Ovary (tissue), 9 donors: Measurements from ENCODE around the gene ETV6. TPM values are rescaled to one million over a fixed set of nuclear protein-coding genes. Genes with fewer than 3 reads are reported as not detected.

ENCODE experiments used
- DNase-seq, 5 donors: peaks; one replicate each; pipeline ENCODE4 v3.0.0-alpha.2; 2019 to 2020
- H3K27ac ChIP-seq, 2 donors: fragments of 200-600 bp; one replicate each; pipeline versions ENCODE4 v1.5.1 to v1.8.0; 2019 to 2022
- H3K27me3 ChIP-seq: fragments of 200-600 bp; one replicate; pipeline ENCODE4 v1.8.0; 2022
- H3K36me3 ChIP-seq: fragments of 200-600 bp; sonication (generic); one replicate; pipeline ENCODE4 v1.5.1; 2019
- H3K4me1 ChIP-seq: one replicate; pipeline ENCODE4 v1.8.1; 2013; ENCODE audit warnings: mild to moderate bottlenecking, moderate library complexity; ENCODE audit not compliant: insufficient read depth
- H3K4me3 ChIP-seq: fragments of 200-600 bp; sonication (generic); one replicate; pipeline ENCODE4 v1.5.1; 2017
- H3K9me3 ChIP-seq, 2 donors: fragments of 200-600 bp in 1 of 2; sonication (generic) in 1 of 2; one replicate each; pipeline versions ENCODE4 v1.5.1 to v1.8.1; 2013 to 2019; ENCODE audit warnings: mild to moderate bottlenecking in 1 of 2, moderate library complexity in 1 of 2
- CTCF ChIP-seq, 3 donors: fragments of 450-650 bp in 2 of 3; fragments of 200-600 bp in 1 of 3; IDR thresholded peaks; one replicate each; pipeline versions ENCODE4 v1.5.1 to v1.8.0; 2016 to 2022; ENCODE audit warnings: antibody characterized with exemption in 3 of 3, mild to moderate bottlenecking in 1 of 3
- EP300 ChIP-seq: sonication (generic); formaldehyde crosslinking; IDR thresholded peaks from one replicate; pipeline ENCODE4 v1.6.1; 2017; ENCODE audit warnings: antibody characterized with exemption
- POLR2A ChIP-seq: fragments of 450-650 bp; IDR thresholded peaks from one replicate; pipeline ENCODE4 v1.6.1; 2017; ENCODE audit warnings: antibody characterized with exemption, mild to moderate bottlenecking, moderate library complexity
- WGBS, 3 donors: extraction: QIAGEN DNeasy Blood & Tissue Kit in 1 of 3; methylation state at CpG; one replicate each; pipeline versions ENCODE4 v1.1.5 to v1.1.7; 2013 to 2017; 5-methylcytosine and 5-hydroxymethylcytosine counted together
- intact Hi-C, 4 donors: fragments of 100-400 bp; cut with DNase I; formaldehyde crosslinking; loops; one replicate each; pipeline versions ENCODE4 v1.11.0 to v1.15.1; 2022 to 2023
- polyA plus RNA-seq, 2 donors: library from polyadenylated mRNA; stranded (reverse); fragments of 200-250 nt in 1 of 2; fragments of 350-450 nt in 1 of 2; fragmentation: Illumina TruSeq in 1 of 2; extraction: RNeasy Lipid Tissue Mini Kit (QIAGEN cat#74804) in 1 of 2; gene quantifications; one replicate each; pipeline ENCODE4 v1.2.3, GENCODE V29; 2013 to 2014
- total RNA-seq, 7 donors: library from RNA; depleted of rRNA in 2 of 7; stranded (reverse); fragments of >200 nt in 2 of 7; fragmentation: NEBNext Ultra II Directional in 3 of 7; extraction: Animal tissue kit (Norgen Biotek cat#: 25700) in 3 of 7; gene quantifications; one replicate each; pipeline versions ENCODE4 v1.1.0 to v1.2.4, GENCODE V29; 2016 to 2023
- donor health status: DM: no; HTN: no; CAD: no; lungs with moderate emphysema.
- donor health status: DM: no; HTN: no; CAD: no.
- donor health status: Bipolar disorder and iron deficiency.
- donor health status: DM: yes; HTN: yes; CAD: no.
- donor health status: DM: no; HTN: no; CAD: no.
- donor health status: DM: yes; HTN: yes; CAD: no.

Gene ETV6
- total and polyA plus RNA-seq, 9 donors, result 4.4 to 34.6 (median 18.3) TPM

DNA sequence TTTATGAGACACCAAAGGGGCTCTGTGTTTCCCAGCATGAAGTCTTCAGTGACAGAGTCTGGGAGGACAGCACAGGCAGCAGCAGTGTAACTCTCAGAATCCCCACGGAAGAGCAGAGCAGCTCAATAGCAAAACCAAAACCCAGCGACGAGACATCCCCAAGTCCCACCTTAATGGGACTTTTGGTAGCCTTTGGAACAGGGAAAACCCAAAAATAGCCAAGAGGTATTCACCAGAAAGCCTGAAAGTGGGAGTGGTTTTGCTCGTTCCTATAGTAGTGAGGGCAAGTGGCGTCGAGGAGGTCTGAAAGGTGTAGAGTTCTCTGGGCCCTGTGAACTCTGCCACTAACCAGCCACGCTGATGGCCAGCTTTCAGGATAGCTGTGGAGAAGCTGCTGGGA, 174.6 kb downstream of the ETV6 start:
- H3K9me3 ChIP-seq, result no peaks in the 10 kb centered on the region
- no peaks in the 10 kb centered on the region for H3K27me3 ChIP-seq
- H3K36me3 ChIP-seq, result no peaks in the 10 kb centered on the region
- 88 to 98% (median 97%) methylated on average over 7 of the region's 7 CpGs for WGBS, 3 donors
- H3K27ac ChIP-seq, result no peak overlapping the region
- TF ChIP-seq POLR2A, result no peak
- intact Hi-C loops, result no loop called here
- H3K4me3 ChIP-seq, result no peak overlapping the region
- peaks cover 10% of the 10 kb centered on the region for H3K4me1 ChIP-seq
- DNase-seq, result no peak

DNA sequence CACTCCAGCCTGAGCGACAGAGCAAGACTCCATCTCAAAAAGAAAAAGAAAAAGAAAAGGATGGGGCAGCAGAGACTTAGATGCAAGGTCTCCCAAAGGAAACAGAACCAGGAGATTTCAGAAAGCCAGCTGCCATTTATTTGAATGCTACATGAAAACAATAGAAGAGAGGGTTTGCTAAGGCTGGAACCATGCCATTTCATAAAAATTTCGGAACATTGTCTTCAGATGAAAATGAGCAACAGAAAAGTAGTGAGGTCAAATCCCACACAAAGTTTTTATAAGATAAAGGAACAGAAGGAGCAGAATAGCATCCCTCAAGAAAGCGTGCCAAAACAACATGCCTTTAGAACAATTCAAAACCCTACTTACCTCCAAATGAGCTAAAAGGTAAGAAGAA, 175.3 kb downstream of the ETV6 start:
- DNase-seq, result no peak
- Histone ChIP-seq H3K9me3 (no peaks in the 10 kb centered on the region), H3K27ac (no peak overlapping the region), H3K36me3 (no peaks in the 10 kb centered on the region), H3K4me3 (no peak overlapping the region), H3K4me1 (peaks cover 13% of the 10 kb centered on the region), H3K27me3 (no peaks in the 10 kb centered on the region)
- TF ChIP-seq POLR2A, result no peak
- no peak for TF ChIP-seq CTCF (IDR thresholded peaks at IDR 0.05)
- TF ChIP-seq EP300, result no peak
- 71 to 77% (median 73%) methylated on average over 3 of the region's 3 CpGs for WGBS, 3 donors
- intact Hi-C loops, result no loop called here

DNA sequence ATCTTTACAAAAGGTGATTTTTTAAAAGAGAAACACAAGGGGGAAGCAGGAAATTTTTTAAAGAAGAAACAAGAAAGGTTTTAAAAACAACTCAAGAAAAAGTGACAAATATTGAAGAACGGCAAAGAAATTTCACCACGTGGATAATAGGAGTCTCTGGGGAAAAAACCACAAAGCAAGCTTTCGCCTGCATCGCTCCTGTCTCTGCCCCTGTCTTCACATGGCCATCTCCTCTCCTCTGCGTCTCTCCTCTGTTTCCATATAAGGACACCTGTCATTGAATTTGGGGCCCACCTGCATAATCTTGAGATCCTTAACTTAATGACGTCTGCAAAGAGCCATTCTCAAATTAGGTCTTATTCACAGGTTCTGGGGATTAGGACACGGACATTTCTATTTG, 175.8 kb downstream of the ETV6 start:
- WGBS, 3 donors, result 89 to 91% (median 90%) methylated on average over 7 of the region's 7 CpGs
- H3K27ac ChIP-seq, result no peak overlapping the region
- no peak for TF ChIP-seq EP300
- no peak for TF ChIP-seq POLR2A
- TF ChIP-seq CTCF (IDR thresholded peaks at IDR 0.05), result no peak
- intact Hi-C loops, result no loop called here
- no peak overlapping the region for H3K4me3 ChIP-seq
- H3K27me3 ChIP-seq, result no peaks in the 10 kb centered on the region
- H3K36me3 ChIP-seq, result no peaks in the 10 kb centered on the region
- DNase-seq, result no peak
- peaks cover 16% of the 10 kb centered on the region for H3K4me1 ChIP-seq
- no peaks in the 10 kb centered on the region for H3K9me3 ChIP-seq

DNA sequence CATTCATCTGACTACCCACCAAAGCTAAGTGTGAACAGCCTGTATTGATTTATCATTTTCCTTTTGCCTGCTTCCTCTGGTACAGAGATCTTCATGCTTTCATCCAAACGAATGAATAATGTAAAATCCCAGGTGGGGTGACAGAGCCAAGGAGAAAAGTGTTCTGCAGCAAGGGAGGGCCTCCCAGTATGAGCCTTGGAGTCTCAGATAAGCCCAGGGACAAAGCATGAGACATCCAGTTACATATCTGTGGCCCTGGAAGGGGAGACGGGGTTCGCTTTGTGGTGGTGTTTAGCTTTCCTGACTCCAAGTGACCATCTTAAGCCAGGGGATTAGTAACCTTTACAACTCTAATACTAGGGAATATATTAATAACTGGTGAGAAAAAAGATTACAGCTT, 177.1 kb downstream of the ETV6 start:
- Histone ChIP-seq H3K27ac (no peak overlapping the region), H3K27me3 (no peaks in the 10 kb centered on the region), H3K36me3 (no peaks in the 10 kb centered on the region), H3K4me3 (no peak overlapping the region), H3K9me3 (no peaks in the 10 kb centered on the region), H3K4me1 (peaks cover 19% of the 10 kb centered on the region)
- TF ChIP-seq EP300 (no peak), POLR2A (no peak), CTCF (IDR thresholded peaks at IDR 0.05) (no peak)
- intact Hi-C loops, result no loop called here
- DNase-seq, result no peak
- 73 to 83% (median 75%) methylated on average over 3 of the region's 3 CpGs for WGBS, 3 donors

GRCh38 chr12:11827091-11828061, 177.9 kb downstream of the ETV6 start:
- Histone ChIP-seq H3K36me3 (no peaks in the 10 kb centered on the region), H3K27me3 (no peaks in the 10 kb centered on the region), H3K4me1 (peaks cover 20% of the 10 kb centered on the region), H3K27ac (no peak overlapping the region), H3K4me3 (no peak overlapping the region), H3K9me3 (no peaks in the 10 kb centered on the region)
- TF ChIP-seq EP300, result no peak
- TF ChIP-seq CTCF (IDR thresholded peaks at IDR 0.05), result no peak
- no peak for TF ChIP-seq POLR2A
- 40 to 57% (median 41%) methylated on average over 17 of the region's 17 CpGs for WGBS, 3 donors
- no peak for DNase-seq
- intact Hi-C loops, result no loop called here
